Head of caudate nucleus (tissue), 42 donors: ENCODE measurements around the gene CST4.
"Not testable (repeated sequence)": the region's sequence is repeated elsewhere in the genome, so short reads cannot be mapped to it uniquely, and the experiment has no call there.

Source experiments
- DNase-seq, 42 donors: peaks; one replicate each; pipeline versions ENCODE4 v3.0.0 to v3.0.0-alpha.2; 2020 to 2021; ENCODE audit warnings: mixed read lengths in 7 of 42
- intact Hi-C: fragments of 100-400 bp; cut with DNase I; formaldehyde crosslinking; loops from one replicate; pipeline ENCODE4 v1.15.0; 2022

The CST4 gene

GRCh38 chr20:23649242-23649641, 39.6 kb downstream of the CST4 start:
- DNase-seq = no peak
- intact Hi-C loops = no loop called here

- intact Hi-C loops = no loop called here
- DNase-seq = no peak
Measured at GRCh38 chr20:23647346-23647745, 41.5 kb downstream of the CST4 start.

GRCh38 chr20:23646106-23646873, 42.5 kb downstream of the CST4 start:
- DNase-seq = no peak
- intact Hi-C loops = no loop called here

GRCh38 chr20:23645575-23645974, 43.3 kb downstream of the CST4 start:
- intact Hi-C loops = no loop called here
- no peak for DNase-seq

- intact Hi-C loops = no loop called here
- no peak for DNase-seq
Measured at GRCh38 chr20:23644164-23644563, 44.7 kb downstream of the CST4 start.

- intact Hi-C loops = no loop called here
- DNase-seq = peak in 1 of 42 donors; percentile 43
Measured at GRCh38 chr20:23643659-23644058, 45.2 kb downstream of the CST4 start.

GRCh38 chr20:23641936-23642751, 46.7 kb downstream of the CST4 start:
- intact Hi-C loops = no loop called here
- DNase-seq = peak in 10 of 42 donors; percentile 16 to 52 (median 29)

GRCh38 chr20:23640671-23641667, 47.9 kb downstream of the CST4 start:
- intact Hi-C loops = no loop called here
- peak in 1 of 42 donors; percentile 32 for DNase-seq

GRCh38 chr20:23640018-23640601, 48.7 kb downstream of the CST4 start:
- DNase-seq = peak in 1 of 42 donors; percentile 34
- intact Hi-C loops = no loop called here

GRCh38 chr20:23639490-23639958, 49.3 kb downstream of the CST4 start:
- peak in 1 of 42 donors; percentile 25 for DNase-seq
- intact Hi-C loops = no loop called here

- peak in 1 of 42 donors; percentile 36 for DNase-seq
- intact Hi-C loops = no loop called here
Measured at GRCh38 chr20:23638309-23638708, 50.5 kb downstream of the CST4 start.

GRCh38 chr20:23637282-23638221, 51.3 kb downstream of the CST4 start, which contains the start of gene CST3:
Gene CST3, minus strand, starts transcription at chr20:23637955. Its CDS starts 93 bp downstream, at chr20:23637862.
- peak; percentile 30 to 89 (median 75) for DNase-seq

GRCh38 chr20:23636908-23637281, 51.9 kb downstream of the CST4 start:
- intact Hi-C loops = no loop called here
- DNase-seq = no peak

More at GRCh38 chr20:23637282-23638221, 51.3 kb downstream of the CST4 start, which contains the start of gene CST3:
- intact Hi-C loops = no loop called here

GRCh38 chr20:23636182-23636907, 52.5 kb downstream of the CST4 start:
- intact Hi-C loops = no loop called here
- peak in 1 of 42 donors; percentile 43 for DNase-seq

- intact Hi-C loops = not testable (repeated sequence)
Measured at GRCh38 chr20:23635768-23636090, 53.1 kb downstream of the CST4 start.

More at GRCh38 chr20:23635768-23636090, 53.1 kb downstream of the CST4 start:
- DNase-seq = not testable (repeated sequence)
